Stimulated activated CD4-positive, alpha-beta T cell treated with anti-CD3 and anti-CD28 coated beads, Interleukin-12 subunit alpha, Interleukin-12 subunit beta, amount 100 ng/mL, for 4 hours (primary cell): ENCODE results near the gene CMTM3.
"Not testable (repeated sequence)": the region's sequence is repeated elsewhere in the genome, so short reads cannot be mapped to it uniquely, and the experiment has no call there.

Experiments
- DNase-seq: peaks from one replicate; pipeline ENCODE4 v3.0.0-alpha.2; 2020

The CMTM3 gene

GRCh38 chr16:66604376-66605176 is at the start of gene CMTM3:
TSS of gene CMTM3 (plus strand) at chr16:66604704. CDS start at chr16:66604806, 102 bp downstream.
- peak; percentile 75 for DNase-seq

- DNase-seq, result no peak
Observed at GRCh38 chr16:66560107-66560506, 44.4 kb upstream of the CMTM3 start.

- DNase-seq, result no peak
Observed at GRCh38 chr16:66561381-66562080, 43.0 kb upstream of the CMTM3 start.

GRCh38 chr16:66562409-66562808 is 42.1 kb upstream of the CMTM3 start:
- no peak for DNase-seq

- no peak for DNase-seq
Observed at GRCh38 chr16:66562986-66563385, 41.5 kb upstream of the CMTM3 start.

GRCh38 chr16:66563574-66564334 is 40.8 kb upstream of the CMTM3 start:
- no peak for DNase-seq

GRCh38 chr16:66566051-66566901 is 38.2 kb upstream of the CMTM3 start, which contains the start of gene CMTM1:
TSS of gene CMTM1 (plus strand) at chr16:66566439. CDS start at chr16:66566514, 75 bp downstream.
- DNase-seq, result no peak

GRCh38 chr16:66567270-66567669 is 37.2 kb upstream of the CMTM3 start:
- DNase-seq, result not testable (repeated sequence)

GRCh38 chr16:66568355-66568754 is 36.1 kb upstream of the CMTM3 start:
- DNase-seq, result no peak

GRCh38 chr16:66569131-66569530 is 35.4 kb upstream of the CMTM3 start:
- no peak for DNase-seq

- DNase-seq, result no peak
Observed at GRCh38 chr16:66569827-66570405, 34.6 kb upstream of the CMTM3 start.

GRCh38 chr16:66572356-66572755 is 32.1 kb upstream of the CMTM3 start:
- no peak for DNase-seq

GRCh38 chr16:66574081-66574480 is 30.4 kb upstream of the CMTM3 start:
- no peak for DNase-seq

GRCh38 chr16:66574531-66574930 is 30.0 kb upstream of the CMTM3 start:
- DNase-seq, result no peak

GRCh38 chr16:66575060-66575459 is 29.4 kb upstream of the CMTM3 start:
- DNase-seq, result no peak

- DNase-seq, result no peak
Observed at GRCh38 chr16:66576296-66576695, 28.2 kb upstream of the CMTM3 start.

- peak; percentile 11 for DNase-seq
Observed at GRCh38 chr16:66578651-66579531, 25.6 kb upstream of the CMTM3 start, which contains the start of gene CMTM2. TSS of gene CMTM2 (plus strand) at chr16:66579463. CDS start at chr16:66579608, 145 bp downstream.

GRCh38 chr16:66580605-66581209 is 23.8 kb upstream of the CMTM3 start:
- DNase-seq, result no peak

GRCh38 chr16:66581246-66581952 is 23.1 kb upstream of the CMTM3 start:
- DNase-seq, result no peak
